ENCODE measurements around the gene ATP5PD.

The ATP5PD gene

GRCh38 chr17:75046407-75047289, at the start of gene ATP5PD, which contains the start of gene KCTD2:
Gene ATP5PD (minus strand): TSS chr17:75046969. CDS start chr17:75042650, 4,319 bp downstream.
Gene KCTD2 (plus strand): TSS chr17:75047225. CDS start chr17:75047251, 26 bp downstream.
- peak; percentile 80 for DNase-seq

- DNase-seq = no peak
These were observed 49.4 kb upstream of the ATP5PD start for GRCh38 chr17:75096082-75096625.

GRCh38 chr17:75094871-75095399, 48.2 kb upstream of the ATP5PD start:
- no peak for DNase-seq

GRCh38 chr17:75093548-75094158, 46.9 kb upstream of the ATP5PD start:
- DNase-seq = no peak

GRCh38 chr17:75091855-75092327, 45.1 kb upstream of the ATP5PD start:
- DNase-seq = no peak

- no peak for DNase-seq
These were observed 44.4 kb upstream of the ATP5PD start for GRCh38 chr17:75090871-75091854.

GRCh38 chr17:75088465-75089417, 42.0 kb upstream of the ATP5PD start:
- DNase-seq = no peak

GRCh38 chr17:75087558-75088453, 41.0 kb upstream of the ATP5PD start, which contains the start of gene SLC16A5:
Gene SLC16A5 (plus strand): TSS chr17:75087954. CDS start chr17:75093637, 5,683 bp downstream.
- no peak for DNase-seq

- DNase-seq = no peak
These were observed 40.4 kb upstream of the ATP5PD start for GRCh38 chr17:75087182-75087557.

GRCh38 chr17:75086496-75087181, 39.9 kb upstream of the ATP5PD start:
- no peak for DNase-seq

GRCh38 chr17:75084039-75084660, 37.4 kb upstream of the ATP5PD start:
- no peak for DNase-seq

GRCh38 chr17:75082683-75083082, 35.9 kb upstream of the ATP5PD start:
- DNase-seq = no peak

GRCh38 chr17:75081611-75082540, 35.1 kb upstream of the ATP5PD start:
- DNase-seq = no peak

- DNase-seq = no peak
These were observed 32.2 kb upstream of the ATP5PD start for GRCh38 chr17:75079023-75079373.

GRCh38 chr17:75078284-75079022, 31.7 kb upstream of the ATP5PD start:
- no peak for DNase-seq

GRCh38 chr17:75077496-75078283, 30.9 kb upstream of the ATP5PD start:
- no peak for DNase-seq
